Muscle of leg (tissue), 11 donors: ENCODE measurements around the gene MS4A4E. TPM values are rescaled to one million over a fixed set of nuclear protein-coding genes. Genes with fewer than 3 reads are reported as not detected.
A peak's percentile ranks its signal among the peaks of the same experiment; 100 is the strongest.
"Not testable (repeated sequence)": the region's sequence is repeated elsewhere in the genome, so short reads cannot be mapped to it uniquely, and the experiment has no call there.

Source experiments
- DNase-seq: peaks from one replicate; pipeline ENCODE4 v3.0.0; 2013
- H3K27ac ChIP-seq: one replicate; pipeline ENCODE4 v1.5.1; 2013; ENCODE audit warnings: mild to moderate bottlenecking, low read length, control low read depth
- H3K27me3 ChIP-seq: one replicate; pipeline ENCODE4 v1.6.1; 2013; ENCODE audit warnings: low read length; ENCODE audit not compliant: control insufficient read depth, insufficient read depth
- H3K36me3 ChIP-seq: one replicate; pipeline ENCODE4 v1.6.1; 2013; ENCODE audit warnings: low read length; ENCODE audit not compliant: control insufficient read depth, insufficient read depth
- H3K4me1 ChIP-seq: one replicate; pipeline ENCODE4 v1.6.1; 2013; ENCODE audit warnings: low read length; ENCODE audit not compliant: control insufficient read depth, insufficient read depth
- H3K4me3 ChIP-seq: one replicate; pipeline ENCODE4 v1.5.1; 2013; ENCODE audit warnings: low read length, control low read depth
- H3K9me3 ChIP-seq: replicated peaks from 2 replicates; pipeline ENCODE4 v1.6.1; 2013; ENCODE audit warnings: low read depth, low read length; ENCODE audit not compliant: control insufficient read depth
- WGBS: methylation state at CpG from one replicate; pipeline ENCODE4 v1.1.5; 2013; ENCODE audit warnings: missing lambda C conversion rate; ENCODE audit not compliant: insufficient coverage; 5-methylcytosine and 5-hydroxymethylcytosine counted together
- polyA plus RNA-seq, 8 donors: library from polyadenylated mRNA; unstranded; fragments of 120-200 nt; gene quantifications; one replicate each; pipeline versions ENCODE4 v1.2.1 to v1.2.3, GENCODE V29; 2013; ENCODE audit warnings: inconsistent platforms in 1 of 8, low replicate concordance in 1 of 8; ENCODE audit not compliant: insufficient read length in 8 of 8, insufficient read depth in 1 of 8
- total RNA-seq: library from RNA; stranded (reverse); fragments of 120-200 nt; gene quantifications from one replicate; pipeline ENCODE4 v1.2.4, GENCODE V29; 2013

Gene MS4A4E
- total and polyA plus RNA-seq, 9 donors = 0.18 to 2.4 (median 1.8) TPM

GRCh38 chr11:60197442-60197841 lies 45.5 kb downstream of the MS4A4E start:
- Histone ChIP-seq H3K27me3 (no peaks in the 10 kb centered on the region), H3K27ac (no peak overlapping the region), H3K4me3 (no peak overlapping the region), H3K4me1 (no peaks in the 10 kb centered on the region), H3K9me3 (no peaks in the 10 kb centered on the region), H3K36me3 (no peaks in the 10 kb centered on the region)
- DNase-seq = no peak
- WGBS = no CpG with 5 or more reads among the region's 1 CpG

- H3K27ac ChIP-seq = peak overlapping the region; percentile 22
- no CpG with 5 or more reads among the region's 4 CpGs for WGBS
- no peak overlapping the region for H3K4me3 ChIP-seq
- no peaks in the 10 kb centered on the region for H3K4me1 ChIP-seq
- H3K9me3 ChIP-seq = no peaks in the 10 kb centered on the region
- H3K27me3 ChIP-seq = no peaks in the 10 kb centered on the region
- H3K36me3 ChIP-seq = no peaks in the 10 kb centered on the region
- DNase-seq = peak; percentile 47
Observed at GRCh38 chr11:60195923-60196368, 47.0 kb downstream of the MS4A4E start.

- Histone ChIP-seq H3K36me3 (no peaks in the 10 kb centered on the region), H3K27me3 (no peaks in the 10 kb centered on the region), H3K9me3 (no peaks in the 10 kb centered on the region), H3K4me1 (no peaks in the 10 kb centered on the region), H3K4me3 (no peak overlapping the region), H3K27ac (no peak overlapping the region)
- DNase-seq = no peak
- 80% methylated on average over 1 of the region's 3 CpGs for WGBS
Observed at GRCh38 chr11:60194511-60194910, 48.4 kb downstream of the MS4A4E start.

GRCh38 chr11:60193687-60194433 lies 49.1 kb downstream of the MS4A4E start:
- no peak overlapping the region for H3K27ac ChIP-seq
- H3K27me3 ChIP-seq = no peaks in the 10 kb centered on the region
- no peaks in the 10 kb centered on the region for H3K9me3 ChIP-seq
- peak; percentile 51 for DNase-seq
- H3K4me1 ChIP-seq = no peaks in the 10 kb centered on the region
- H3K36me3 ChIP-seq = no peaks in the 10 kb centered on the region
- no CpG with 5 or more reads among the region's 1 CpG for WGBS
- H3K4me3 ChIP-seq = no peak overlapping the region

GRCh38 chr11:60192564-60192963 lies 50.4 kb downstream of the MS4A4E start:
- H3K9me3 ChIP-seq, H3K27ac ChIP-seq, H3K4me1 ChIP-seq, DNase-seq, H3K4me3 ChIP-seq, H3K27me3 ChIP-seq, H3K36me3 ChIP-seq: not testable (repeated sequence)
- WGBS = 67% methylated on average over 1 of the region's 4 CpGs

- peak; percentile 61 for DNase-seq
- H3K9me3 ChIP-seq, H3K4me1 ChIP-seq, H3K27me3 ChIP-seq, H3K4me3 ChIP-seq, H3K36me3 ChIP-seq, H3K27ac ChIP-seq: not testable (repeated sequence)
- WGBS = no CpG with 5 or more reads among the region's 3 CpGs
Observed at GRCh38 chr11:60188481-60188880, 54.5 kb downstream of the MS4A4E start.

GRCh38 chr11:60186128-60186527 lies 56.8 kb downstream of the MS4A4E start:
- not testable (repeated sequence) for H3K4me3 ChIP-seq, H3K4me1 ChIP-seq, H3K9me3 ChIP-seq, H3K36me3 ChIP-seq, H3K27me3 ChIP-seq, DNase-seq
- WGBS = no CpG with 5 or more reads among the region's 2 CpGs
- peak overlapping the region; percentile 35 for H3K27ac ChIP-seq

GRCh38 chr11:60185512-60185827 lies 57.5 kb downstream of the MS4A4E start:
- H3K27me3 ChIP-seq, DNase-seq, H3K27ac ChIP-seq, H3K9me3 ChIP-seq, H3K4me1 ChIP-seq, H3K4me3 ChIP-seq, H3K36me3 ChIP-seq: not testable (repeated sequence)
- no CpG with 5 or more reads among the region's 2 CpGs for WGBS

- H3K27ac ChIP-seq = no peak overlapping the region
- WGBS = no CpG with 5 or more reads among the region's 1 CpG
- H3K9me3 ChIP-seq = no peaks in the 10 kb centered on the region
Observed at GRCh38 chr11:60184824-60185511, 58.0 kb downstream of the MS4A4E start.

GRCh38 chr11:60183591-60184205 lies 59.2 kb downstream of the MS4A4E start:
- no peaks in the 10 kb centered on the region for H3K9me3 ChIP-seq
- peak; percentile 31 for DNase-seq
- WGBS = no CpG with 5 or more reads among the region's 2 CpGs
- no peak overlapping the region for H3K4me3 ChIP-seq
- no peaks in the 10 kb centered on the region for H3K27me3 ChIP-seq
- peak overlapping the region; percentile 37 for H3K27ac ChIP-seq
- no peaks in the 10 kb centered on the region for H3K36me3 ChIP-seq
- no peaks in the 10 kb centered on the region for H3K4me1 ChIP-seq

More at GRCh38 chr11:60184824-60185511, 58.0 kb downstream of the MS4A4E start:
- Histone ChIP-seq H3K27me3 (no peaks in the 10 kb centered on the region), H3K4me1 (no peaks in the 10 kb centered on the region), H3K4me3 (no peak overlapping the region), H3K36me3 (no peaks in the 10 kb centered on the region)
- peak; percentile 74 for DNase-seq
